GM19397 (cell line): ENCODE results near the gene HNRNPM.

ENCODE experiments used
- ATAC-seq: cut with Tn5 transposase; IDR thresholded peaks from one replicate; pipeline ENCODE4 v1.9.1; 2021; ENCODE audit warnings: mild to moderate bottlenecking, moderate library complexity; ENCODE audit not compliant: unreplicated experiment

HNRNPM gene

DNA sequence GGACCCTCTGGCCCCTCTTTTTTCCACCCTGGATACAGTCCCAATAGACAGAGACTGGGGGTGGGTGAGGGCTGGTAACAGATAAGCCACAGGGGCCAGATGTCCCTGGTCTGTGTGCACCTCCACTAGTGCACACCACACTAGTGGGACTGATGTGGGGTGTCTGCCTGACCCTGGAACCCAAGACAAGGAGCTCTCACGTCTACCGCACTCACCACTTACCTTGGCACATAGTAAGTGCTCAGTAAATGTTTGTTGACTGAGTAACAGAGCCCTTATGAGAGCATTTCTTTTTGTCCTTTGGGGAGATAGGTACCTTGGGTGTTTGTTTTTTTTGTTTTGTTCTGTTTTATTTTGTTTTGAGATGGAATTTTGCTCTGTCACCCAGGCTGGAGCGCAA is 92.3 kb downstream of the HNRNPM start:
- ATAC-seq, result no peak
